HT-29 (cell line): Measurements from ENCODE around the gene UQCRH. TPM values are rescaled to one million over a fixed set of nuclear protein-coding genes. Genes with fewer than 3 reads are reported as not detected.

Experiments used
- total RNA-seq: library from RNA; depleted of rRNA; stranded (reverse); fragments of >200 nt; shearing (Covaris generic); gene quantifications from 2 replicates; pipeline ENCODE4 v1.2.3, GENCODE V29; 2014; rRNA removed

Gene UQCRH
- total RNA-seq, 1 experiment from 2014 or later, result 412 TPM

Other genes starting within 250 kb of the UQCRH start
- gene PIK3R3, start 171.1 kb upstream of the UQCRH start, total RNA-seq, result 7.7 and 8.4 TPM in 2 replicates
- gene TSPAN1, start 128.6 kb upstream of the UQCRH start, total RNA-seq, result 162 and 165 TPM in 2 replicates
- not detected in 2 replicates for gene P3R3URF, start 127.2 kb upstream of the UQCRH start, total RNA-seq
- 53.5 TPM in 2 replicates for gene POMGNT1, start 105.3 kb upstream of the UQCRH start, total RNA-seq
- gene LURAP1, start 100.4 kb upstream of the UQCRH start, total RNA-seq, result not detected in 2 replicates
- gene RAD54L, start 55.9 kb upstream of the UQCRH start, total RNA-seq, result 22.0 and 32.5 TPM in 2 replicates
- 31.1 and 32.3 TPM in 2 replicates for gene LRRC41, start 82 bp upstream of the UQCRH start, total RNA-seq
- 6.8 and 24.8 TPM in 2 replicates for gene NSUN4, start 37.1 kb downstream of the UQCRH start, total RNA-seq
- 53.2 and 62.9 TPM in 2 replicates for gene FAAH, start 90.6 kb downstream of the UQCRH start, total RNA-seq
- gene DMBX1, start 186.1 kb downstream of the UQCRH start, total RNA-seq, result 3.0 and 3.1 TPM in 2 replicates
- not detected in 2 replicates for gene KNCN, start 247.9 kb downstream of the UQCRH start, total RNA-seq